HEK293T (cell line): Measurements from ENCODE around the gene ACTN3.

Source experiments
- ARNT ChIP-seq: fragments of 450-650 bp; IDR thresholded peaks from 2 replicates; pipeline ENCODE4 v1.6.1; 2017; ENCODE audit warnings: mild to moderate bottlenecking
- BHLHE40 ChIP-seq: fragments of 450-650 bp; IDR thresholded peaks from 2 replicates; pipeline ENCODE4 v1.6.1; 2016; ENCODE audit warnings: mild to moderate bottlenecking, moderate library complexity, borderline replicate concordance
- CTBP1 ChIP-seq: fragments of 450-650 bp; IDR thresholded peaks from 2 replicates; pipeline ENCODE4 v1.6.1; 2016; ENCODE audit warnings: borderline replicate concordance
- ELF4 ChIP-seq: fragments of 450-650 bp; IDR thresholded peaks from 2 replicates; pipeline ENCODE4 v1.6.1; 2017; ENCODE audit warnings: antibody characterized with exemption
- FOXA1 ChIP-seq: fragments of 450-650 bp; IDR thresholded peaks from 2 replicates; pipeline ENCODE4 v1.6.1; 2016; ENCODE audit warnings: mild to moderate bottlenecking
- FOXK2 ChIP-seq: fragments of 450-650 bp; IDR thresholded peaks from 2 replicates; pipeline ENCODE4 v1.6.1; 2016; ENCODE audit warnings: mild to moderate bottlenecking
- FOXM1 ChIP-seq: fragments of 450-650 bp; IDR thresholded peaks from 2 replicates; pipeline ENCODE4 v1.6.1; 2017; ENCODE audit warnings: mild to moderate bottlenecking, borderline replicate concordance
- HDGF ChIP-seq: fragments of 450-650 bp; IDR thresholded peaks from 2 replicates; pipeline ENCODE4 v1.6.1; 2017; ENCODE audit warnings: antibody characterized with exemption, borderline replicate concordance
- LEF1 ChIP-seq: fragments of 450-650 bp; IDR thresholded peaks from 2 replicates; pipeline ENCODE4 v1.6.1; 2017; ENCODE audit warnings: mild to moderate bottlenecking, borderline replicate concordance
- NFRKB ChIP-seq: fragments of 450-650 bp; IDR thresholded peaks from 2 replicates; pipeline ENCODE4 v1.6.1; 2016; ENCODE audit warnings: mild to moderate bottlenecking, moderate library complexity
- PKNOX1 ChIP-seq: fragments of 450-650 bp; IDR thresholded peaks from 2 replicates; pipeline ENCODE4 v1.6.1; 2016
- SP1 ChIP-seq: fragments of 450-650 bp; IDR thresholded peaks from 2 replicates; pipeline ENCODE4 v1.6.1; 2017
- SUZ12 ChIP-seq: fragments of 450-650 bp; IDR thresholded peaks from 2 replicates; pipeline ENCODE4 v1.6.1; 2016; ENCODE audit warnings: mild to moderate bottlenecking
- TARDBP ChIP-seq: fragments of 450-650 bp; IDR thresholded peaks from 2 replicates; pipeline ENCODE4 v1.6.1; 2016

- TF ChIP-seq SUZ12: no peak
- TF ChIP-seq ELF4: no peak
- no peak for TF ChIP-seq SP1
- no peak for TF ChIP-seq FOXM1
- TF ChIP-seq FOXA1: no peak
- no peak for TF ChIP-seq PKNOX1
- TF ChIP-seq FOXK2: no peak
- TF ChIP-seq BHLHE40: no peak
- no peak for TF ChIP-seq LEF1
- TF ChIP-seq HDGF: no peak
- TF ChIP-seq ARNT: no peak
- TF ChIP-seq TARDBP: no peak
- TF ChIP-seq NFRKB: no peak
- TF ChIP-seq CTBP1: no peak
Observed at GRCh38 chr11:66600631-66601233, 54.0 kb downstream of the ACTN3 start.
